GM18951 (cell line): Measurements from ENCODE around the gene PIAS1.

ENCODE experiments used
- POLR2A ChIP-seq: IDR thresholded peaks from 4 replicates; pipeline ENCODE4 v1.6.1; 2011; ENCODE audit warnings: mild to moderate bottlenecking; ENCODE audit not compliant: insufficient read length, insufficient read depth; ENCODE audit errors: extremely low read depth
- in situ Hi-C: fragments of 300-500 bp; cut with MboI; formaldehyde crosslinking; loops from one replicate; pipeline ENCODE4 v1.12.0; 2022; ENCODE audit warnings: low sequenced_read_pairs, mixed read lengths, inconsistent platforms; ENCODE audit not compliant: unreplicated experiment

The PIAS1 gene

GRCh38 chr15:68062214-68062613, 8.1 kb downstream of the PIAS1 start:
- in situ Hi-C loops = no loop called here
- TF ChIP-seq POLR2A = no peak

GRCh38 chr15:68062946-68063465, 8.9 kb downstream of the PIAS1 start:
- in situ Hi-C loops = no loop called here

GRCh38 chr15:68063606-68064005, 9.5 kb downstream of the PIAS1 start:
- in situ Hi-C loops = no loop called here
- no peak for TF ChIP-seq POLR2A

More at GRCh38 chr15:68062946-68063465, 8.9 kb downstream of the PIAS1 start:
- no peak for TF ChIP-seq POLR2A

- in situ Hi-C loops = no loop called here
- TF ChIP-seq POLR2A = no peak
Measured at GRCh38 chr15:68073576-68074288, 19.6 kb downstream of the PIAS1 start.

GRCh38 chr15:68075764-68076385, 21.8 kb downstream of the PIAS1 start:
- no peak for TF ChIP-seq POLR2A
- in situ Hi-C loops = no loop called here

GRCh38 chr15:68078365-68078764, 24.2 kb downstream of the PIAS1 start:
- in situ Hi-C loops = no loop called here
- no peak for TF ChIP-seq POLR2A

- no peak for TF ChIP-seq POLR2A
- in situ Hi-C loops = no loop called here
Measured at GRCh38 chr15:68080334-68080733, 26.2 kb downstream of the PIAS1 start.

- TF ChIP-seq POLR2A = no peak
- in situ Hi-C loops = no loop called here
Measured at GRCh38 chr15:68080783-68081182, 26.7 kb downstream of the PIAS1 start.

GRCh38 chr15:68081869-68082505, 27.9 kb downstream of the PIAS1 start:
- in situ Hi-C loops = no loop called here
- no peak for TF ChIP-seq POLR2A

GRCh38 chr15:68082735-68083134, 28.6 kb downstream of the PIAS1 start:
- no peak for TF ChIP-seq POLR2A
- in situ Hi-C loops = no loop called here

- in situ Hi-C loops = no loop called here
- no peak for TF ChIP-seq POLR2A
Measured at GRCh38 chr15:68083463-68083862, 29.3 kb downstream of the PIAS1 start.

- in situ Hi-C loops = no loop called here
- no peak for TF ChIP-seq POLR2A
Measured at GRCh38 chr15:68085052-68085451, 30.9 kb downstream of the PIAS1 start.

GRCh38 chr15:68091743-68092142, 37.6 kb downstream of the PIAS1 start:
- in situ Hi-C loops = no loop called here
- no peak for TF ChIP-seq POLR2A
